GM13976 (cell line): Measurements from ENCODE around the gene SAMD1.

Experiments used
- DNase-seq: peaks from one replicate; pipeline ENCODE4 v3.0.0; 2012; ENCODE audit warnings: low spot score
- CTCF ChIP-seq: IDR thresholded peaks from 2 replicates; pipeline ENCODE4 v1.5.1; 2012; ENCODE audit warnings: borderline replicate concordance, mild to moderate bottlenecking; ENCODE audit not compliant: insufficient read depth; ENCODE audit errors: extremely low read depth, missing control alignments, control extremely low read depth
- in situ Hi-C: fragments of 300-500 bp; cut with MboI; formaldehyde crosslinking; loops from one replicate; pipeline ENCODE4 v1.12.0; 2022; ENCODE audit warnings: low sequenced_read_pairs, mixed read lengths, inconsistent platforms; ENCODE audit not compliant: unreplicated experiment

The SAMD1 gene

GRCh38 chr19:14091081-14091812 is 696 bp upstream of the SAMD1 start:
- in situ Hi-C loops: no loop called here
- TF ChIP-seq CTCF: peak; percentile 22
- peak; percentile 94 for DNase-seq

GRCh38 chr19:14089662-14090508 is 666 bp downstream of the SAMD1 start:
- TF ChIP-seq CTCF: peak; percentile 21
- in situ Hi-C loops: no loop called here
- DNase-seq: no peak

- no peak for TF ChIP-seq CTCF
- DNase-seq: no peak
- in situ Hi-C loops: no loop called here
Measured at GRCh38 chr19:14089412-14089661, 1.2 kb downstream of the SAMD1 start.

GRCh38 chr19:14088634-14089411 is 1.7 kb downstream of the SAMD1 start:
- no peak for DNase-seq
- TF ChIP-seq CTCF: no peak
- in situ Hi-C loops: no loop called here

GRCh38 chr19:14086098-14086497 is 4.5 kb downstream of the SAMD1 start:
- TF ChIP-seq CTCF: no peak
- DNase-seq: no peak
- in situ Hi-C loops: no loop called here

- no peak for DNase-seq
- TF ChIP-seq CTCF: no peak
- in situ Hi-C loops: no loop called here
Measured at GRCh38 chr19:14085309-14085995, 5.1 kb downstream of the SAMD1 start, which contains the start of gene C19orf67. Gene C19orf67 (minus strand): TSS chr19:14085783. CDS start chr19:14085627, 156 bp downstream.
